ENCODE data around the gene NUP205. TPM values are rescaled to one million over a fixed set of nuclear protein-coding genes. Genes with fewer than 3 reads are reported as not detected.

Gene NUP205
- total RNA-seq, 1 donor from 2014 or later = 183 TPM

DNA sequence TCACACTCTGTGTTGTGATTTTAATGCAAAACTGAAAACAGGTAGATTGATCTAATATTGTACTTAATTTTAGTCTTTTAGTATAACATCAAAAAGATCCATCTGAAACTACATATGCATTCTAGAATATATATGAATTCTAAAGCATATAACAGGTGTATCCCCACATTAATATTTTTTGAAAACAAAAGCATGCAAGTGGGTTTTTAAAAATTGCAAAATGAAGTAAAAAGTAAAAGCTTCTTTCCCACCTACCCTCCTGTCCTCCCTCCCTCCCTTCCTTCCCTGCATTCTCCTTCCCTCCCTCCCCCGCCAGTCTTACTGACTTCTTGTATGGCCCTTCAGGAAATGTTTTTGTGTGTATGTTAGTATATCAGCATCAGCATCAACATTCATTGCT is 90.0 kb downstream of the NUP205 start:
- Histone ChIP-seq H3K27ac (peak overlapping the region; percentile 64), H3K4me3 (no peak overlapping the region), H3K4me1 (no peaks in the 10 kb centered on the region), H4K20me1 (ENCODE audit: low read depth) (no peaks in the 10 kb centered on the region), H3K79me2 (ENCODE audit: low read depth) (no peaks in the 10 kb centered on the region), H3F3A (ENCODE audit: low read depth) (no peaks in the 10 kb centered on the region), H3K4me2 (no peak overlapping the region), H3K9ac (no peak overlapping the region), H3K27me3 (no peaks in the 10 kb centered on the region), H2AFZ (replicated peaks) (no peak overlapping the region), H3K36me3 (peaks cover 24% of the 10 kb centered on the region), H3K9me3 (ENCODE audit: low read depth) (no peaks in the 10 kb centered on the region)
- H3K9me3 Mint-ChIP-seq = no peaks in the 10 kb centered on the region
- H3K4me3 Mint-ChIP-seq = no peak overlapping the region
- peaks cover 4% of the 10 kb centered on the region for H3K4me1 Mint-ChIP-seq
- DNase-seq (ENCODE audit: low spot score) = no peak
- TF ChIP-seq EZH2 (IDR thresholded peaks at IDR 0.05) (no peak), EZH2phosphoT487 (IDR thresholded peaks at IDR 0.05) (no peak)
- TF ChIP-seq, protein P1, sequence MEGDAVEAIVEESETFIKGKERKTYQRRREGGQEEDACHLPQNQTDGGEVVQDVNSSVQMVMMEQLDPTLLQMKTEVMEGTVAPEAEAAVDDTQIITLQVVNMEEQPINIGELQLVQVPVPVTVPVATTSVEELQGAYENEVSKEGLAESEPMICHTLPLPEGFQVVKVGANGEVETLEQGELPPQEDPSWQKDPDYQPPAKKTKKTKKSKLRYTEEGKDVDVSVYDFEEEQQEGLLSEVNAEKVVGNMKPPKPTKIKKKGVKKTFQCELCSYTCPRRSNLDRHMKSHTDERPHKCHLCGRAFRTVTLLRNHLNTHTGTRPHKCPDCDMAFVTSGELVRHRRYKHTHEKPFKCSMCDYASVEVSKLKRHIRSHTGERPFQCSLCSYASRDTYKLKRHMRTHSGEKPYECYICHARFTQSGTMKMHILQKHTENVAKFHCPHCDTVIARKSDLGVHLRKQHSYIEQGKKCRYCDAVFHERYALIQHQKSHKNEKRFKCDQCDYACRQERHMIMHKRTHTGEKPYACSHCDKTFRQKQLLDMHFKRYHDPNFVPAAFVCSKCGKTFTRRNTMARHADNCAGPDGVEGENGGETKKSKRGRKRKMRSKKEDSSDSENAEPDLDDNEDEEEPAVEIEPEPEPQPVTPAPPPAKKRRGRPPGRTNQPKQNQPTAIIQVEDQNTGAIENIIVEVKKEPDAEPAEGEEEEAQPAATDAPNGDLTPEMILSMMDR (IDR thresholded peaks at IDR 0.05) = no peak
- H3K27me3 Mint-ChIP-seq (ENCODE audit: insufficient read depth, low read depth) = peaks cover 2% of the 10 kb centered on the region
- H3K36me3 Mint-ChIP-seq = peaks cover 16% of the 10 kb centered on the region
- H3K27ac Mint-ChIP-seq = no peak overlapping the region

- Histone ChIP-seq H3K9ac (no peak overlapping the region), H3K4me3 (no peak overlapping the region), H3K27me3 (no peaks in the 10 kb centered on the region), H3K36me3 (peaks cover 24% of the 10 kb centered on the region), H2AFZ (replicated peaks) (no peak overlapping the region), H3K79me2 (ENCODE audit: low read depth) (no peaks in the 10 kb centered on the region), H3K4me1 (peaks cover 4% of the 10 kb centered on the region), H3F3A (ENCODE audit: low read depth) (no peaks in the 10 kb centered on the region), H3K27ac (peak overlapping the region; percentile 64), H3K4me2 (no peak overlapping the region), H4K20me1 (ENCODE audit: low read depth) (no peaks in the 10 kb centered on the region), H3K9me3 (ENCODE audit: low read depth) (no peaks in the 10 kb centered on the region)
- H3K36me3 Mint-ChIP-seq = peaks cover 16% of the 10 kb centered on the region
- H3K9me3 Mint-ChIP-seq = no peaks in the 10 kb centered on the region
- TF ChIP-seq, protein P1 (IDR thresholded peaks at IDR 0.05) = no peak
- no peak for TF ChIP-seq EZH2 (IDR thresholded peaks at IDR 0.05)
- TF ChIP-seq EZH2phosphoT487 (IDR thresholded peaks at IDR 0.05) = no peak
- H3K27me3 Mint-ChIP-seq (ENCODE audit: insufficient read depth, low read depth) = peaks cover 2% of the 10 kb centered on the region
- H3K4me1 Mint-ChIP-seq = peaks cover 9% of the 10 kb centered on the region
- no peak for DNase-seq (ENCODE audit: low spot score)
- no peak overlapping the region for H3K27ac Mint-ChIP-seq
- no peak overlapping the region for H3K4me3 Mint-ChIP-seq
Measured at GRCh38 chr7:135648235-135648634, 90.5 kb downstream of the NUP205 start.

DNA sequence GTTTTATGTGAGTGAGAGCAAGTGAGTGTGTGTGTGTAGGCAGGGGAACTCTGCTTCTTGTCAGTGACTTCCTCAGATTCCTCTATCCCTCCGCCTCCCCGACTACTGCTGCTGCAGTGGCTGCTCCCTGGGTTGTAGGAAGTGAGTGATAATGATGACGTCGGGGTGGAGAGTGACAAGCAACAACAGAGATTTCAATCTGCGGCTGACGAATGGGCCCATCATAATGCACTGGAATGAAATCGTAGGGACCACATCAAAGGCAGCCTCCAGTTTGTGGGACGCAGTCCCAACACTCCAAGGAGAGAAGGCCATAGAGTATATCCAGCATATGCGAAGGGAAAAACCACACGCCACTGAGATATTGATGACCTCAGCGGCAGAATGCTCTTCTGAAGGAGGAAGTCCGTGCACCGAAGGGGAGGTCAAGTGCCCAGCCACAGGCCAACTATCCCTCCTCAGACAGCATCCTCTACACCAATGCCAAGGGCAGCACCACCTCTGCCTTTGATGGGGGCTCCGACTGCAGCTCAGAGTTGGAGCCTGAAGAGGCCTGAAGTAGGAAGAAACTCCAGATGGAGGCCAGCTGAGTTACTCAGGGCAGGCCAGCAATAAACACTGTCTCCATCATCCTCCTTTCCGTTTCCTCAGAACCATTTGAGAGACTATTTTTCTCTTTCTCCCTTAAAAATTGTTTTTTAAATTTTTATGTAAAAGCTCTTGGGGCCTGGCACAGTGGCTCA is 93.3 kb downstream of the NUP205 start:
- Mint-ChIP-seq H3K27ac (no peak overlapping the region), H3K9me3 (no peaks in the 10 kb centered on the region), H3K4me3 (no peak overlapping the region), H3K27me3 (ENCODE audit: insufficient read depth, low read depth) (peaks cover 2% of the 10 kb centered on the region), H3K36me3 (peaks cover 3% of the 10 kb centered on the region), H3K4me1 (peaks cover 17% of the 10 kb centered on the region)
- TF ChIP-seq, protein P1 (IDR thresholded peaks at IDR 0.05) = no peak
- no peak for TF ChIP-seq EZH2 (IDR thresholded peaks at IDR 0.05)
- no peak for TF ChIP-seq EZH2phosphoT487 (IDR thresholded peaks at IDR 0.05)
- Histone ChIP-seq H2AFZ (replicated peaks) (no peak overlapping the region), H3K79me2 (ENCODE audit: low read depth) (no peaks in the 10 kb centered on the region), H4K20me1 (ENCODE audit: low read depth) (no peaks in the 10 kb centered on the region), H3F3A (ENCODE audit: low read depth) (no peaks in the 10 kb centered on the region), H3K27me3 (no peaks in the 10 kb centered on the region), H3K9me3 (ENCODE audit: low read depth) (no peaks in the 10 kb centered on the region), H3K4me3 (no peak overlapping the region), H3K9ac (no peak overlapping the region), H3K4me1 (peaks cover 6% of the 10 kb centered on the region), H3K36me3 (peaks cover 24% of the 10 kb centered on the region), H3K27ac (no peak overlapping the region), H3K4me2 (no peak overlapping the region)
- no peak for DNase-seq (ENCODE audit: low spot score)

Measured in neural progenitor cell (in vitro differentiated cells).